NCI-H446 (cell line): ENCODE data around the gene RPS6KL1.

ENCODE experiments used
- DNase-seq, 2 experiments: peaks; one replicate each; lab custom pipeline; 2025; lab: John Stamatoyannopoulos, UW

RPS6KL1 gene

DNA sequence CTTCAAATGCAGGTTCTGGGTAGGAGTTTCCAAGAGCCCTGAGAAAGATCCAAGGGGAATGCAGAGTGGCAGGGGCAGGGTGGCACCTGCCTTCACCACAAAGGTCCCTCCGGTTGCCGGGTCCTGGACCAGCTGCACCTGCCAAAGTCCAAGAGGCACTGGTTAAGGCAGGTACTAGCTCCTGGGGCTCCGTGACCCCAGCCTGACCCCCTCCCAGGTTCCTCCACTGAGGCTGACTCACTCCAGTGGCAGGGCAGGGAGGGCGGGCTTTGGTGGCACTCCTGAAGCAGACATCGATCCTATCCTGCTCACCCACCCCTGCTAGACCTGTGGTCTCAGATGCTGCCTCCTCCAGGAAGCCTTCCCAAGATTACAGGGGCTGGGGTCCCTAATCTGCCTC is 11.4 kb downstream of the RPS6KL1 start:
- no peak for DNase-seq

GRCh38 chr14:74911221-74911620 is 11.8 kb downstream of the RPS6KL1 start:
- no peak for DNase-seq

DNA sequence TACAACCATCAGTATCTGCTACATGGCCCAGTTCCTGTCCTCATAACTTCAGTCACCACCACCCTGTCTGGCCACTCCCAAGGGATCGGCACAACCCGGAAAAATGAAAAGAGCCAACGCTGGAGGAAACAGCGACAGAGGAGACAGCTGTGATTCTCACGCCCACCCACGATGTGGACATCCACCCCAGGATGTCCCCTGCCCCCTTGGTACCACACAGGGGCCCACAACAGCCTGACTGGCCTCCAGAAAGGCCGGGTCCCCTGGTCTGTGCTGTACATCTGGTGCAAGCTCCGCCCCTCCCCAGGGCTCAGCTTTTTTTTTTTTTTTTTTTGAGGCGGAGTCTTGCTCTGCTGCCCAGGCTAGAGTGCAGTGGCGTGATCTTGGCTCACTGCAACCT is 12.5 kb downstream of the RPS6KL1 start:
- no peak for DNase-seq

DNA sequence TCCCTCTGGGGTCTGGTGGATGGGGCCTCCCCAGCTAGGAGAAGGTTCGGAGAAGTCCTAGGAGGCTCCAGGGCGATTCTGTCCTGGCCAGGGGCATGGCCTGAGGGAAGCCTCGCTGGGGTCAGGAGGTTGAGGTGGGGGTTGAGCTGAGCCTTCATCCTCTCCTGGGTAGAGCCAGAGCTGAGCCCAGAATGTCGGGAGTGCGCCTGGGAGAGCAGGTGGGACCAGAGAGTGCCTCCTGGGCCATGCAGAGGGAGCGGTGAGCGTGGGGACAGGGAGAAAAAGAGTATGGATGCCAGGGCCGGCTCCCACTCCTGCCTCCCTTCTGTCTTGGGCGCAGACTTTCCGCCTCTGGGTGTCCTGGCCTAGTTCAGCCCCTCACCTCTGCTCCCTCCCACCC is 13.1 kb downstream of the RPS6KL1 start:
- no peak for DNase-seq

DNA sequence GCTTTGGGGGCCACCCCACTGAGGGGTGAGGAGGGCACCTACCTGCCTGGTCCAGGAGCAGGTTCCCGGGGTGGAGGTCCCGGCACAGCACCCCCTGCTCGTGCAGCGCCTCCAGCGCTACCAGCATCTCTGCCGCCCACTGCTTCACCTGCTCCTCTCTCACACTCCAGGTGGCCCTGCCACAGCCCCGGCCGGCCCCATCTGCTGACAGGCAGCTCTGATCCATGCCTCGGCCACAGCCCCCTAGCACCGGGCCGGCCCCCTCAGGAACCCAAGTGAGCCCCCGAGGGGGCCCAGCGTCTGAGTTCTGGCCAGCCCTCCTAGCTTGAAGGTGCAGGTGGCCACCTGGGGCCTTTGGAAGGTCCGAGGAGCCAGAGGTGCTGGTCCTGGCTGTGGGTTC is 13.6 kb downstream of the RPS6KL1 start:
- no peak for DNase-seq

GRCh38 chr14:74908861-74909341 is 14.2 kb downstream of the RPS6KL1 start:
- DNase-seq: no peak

DNA sequence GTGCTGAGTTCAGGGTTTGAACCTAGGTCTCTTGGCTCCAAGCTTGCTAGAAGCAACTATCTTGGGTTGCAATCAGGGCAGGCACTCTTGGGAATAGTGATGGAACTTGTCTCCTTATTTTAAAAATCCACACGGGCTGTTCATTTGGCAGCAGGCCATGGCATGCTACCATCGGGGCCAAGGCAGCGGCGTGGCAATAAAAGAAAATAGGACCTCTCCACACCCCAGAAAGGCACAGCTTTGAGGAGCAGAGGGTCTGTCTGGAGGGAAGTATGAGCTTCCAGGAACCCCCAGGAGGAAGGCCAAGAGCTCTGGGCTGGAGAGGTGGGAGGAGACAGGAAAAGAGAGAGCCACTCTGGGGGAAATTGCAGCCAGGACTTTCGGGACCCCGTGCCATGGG is 15.3 kb downstream of the RPS6KL1 start:
- DNase-seq: peak in 1 of 2 experiments; percentile 62

DNA sequence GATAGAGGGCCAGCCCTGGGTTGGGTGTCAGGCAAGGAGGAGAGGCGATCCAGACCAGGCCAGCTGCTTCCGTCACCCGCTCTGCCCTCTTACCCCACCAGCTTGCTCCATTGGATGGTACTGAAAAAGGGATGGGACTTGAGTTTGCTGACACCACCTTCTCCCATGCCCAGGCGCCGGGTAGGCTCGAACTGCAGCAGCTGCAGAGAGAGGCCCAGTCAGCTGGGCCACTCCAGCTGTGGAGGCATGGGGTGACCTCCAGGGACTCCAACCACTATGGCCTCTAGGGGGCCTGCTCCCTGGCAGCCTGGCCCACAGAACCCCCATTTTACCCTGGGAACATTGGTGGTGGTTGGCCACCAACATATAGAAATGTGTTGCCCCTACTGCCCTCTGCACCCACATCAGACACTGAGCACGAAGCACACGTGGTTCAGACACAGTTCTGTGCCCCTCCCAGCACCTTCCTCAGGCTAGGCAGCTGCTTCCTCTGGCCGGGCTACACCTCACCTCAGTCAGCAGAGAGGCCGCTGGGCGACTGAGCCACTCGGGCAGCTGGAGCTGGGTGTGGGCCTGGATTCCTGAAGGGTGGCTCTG is 16.0 kb downstream of the RPS6KL1 start:
- DNase-seq: no peak

- peak in 1 of 2 experiments; percentile 60 for DNase-seq
These were observed 17.4 kb downstream of the RPS6KL1 start for GRCh38 chr14:74905595-74906142.

GRCh38 chr14:74904635-74905503 is 18.2 kb downstream of the RPS6KL1 start:
- no peak for DNase-seq

DNA sequence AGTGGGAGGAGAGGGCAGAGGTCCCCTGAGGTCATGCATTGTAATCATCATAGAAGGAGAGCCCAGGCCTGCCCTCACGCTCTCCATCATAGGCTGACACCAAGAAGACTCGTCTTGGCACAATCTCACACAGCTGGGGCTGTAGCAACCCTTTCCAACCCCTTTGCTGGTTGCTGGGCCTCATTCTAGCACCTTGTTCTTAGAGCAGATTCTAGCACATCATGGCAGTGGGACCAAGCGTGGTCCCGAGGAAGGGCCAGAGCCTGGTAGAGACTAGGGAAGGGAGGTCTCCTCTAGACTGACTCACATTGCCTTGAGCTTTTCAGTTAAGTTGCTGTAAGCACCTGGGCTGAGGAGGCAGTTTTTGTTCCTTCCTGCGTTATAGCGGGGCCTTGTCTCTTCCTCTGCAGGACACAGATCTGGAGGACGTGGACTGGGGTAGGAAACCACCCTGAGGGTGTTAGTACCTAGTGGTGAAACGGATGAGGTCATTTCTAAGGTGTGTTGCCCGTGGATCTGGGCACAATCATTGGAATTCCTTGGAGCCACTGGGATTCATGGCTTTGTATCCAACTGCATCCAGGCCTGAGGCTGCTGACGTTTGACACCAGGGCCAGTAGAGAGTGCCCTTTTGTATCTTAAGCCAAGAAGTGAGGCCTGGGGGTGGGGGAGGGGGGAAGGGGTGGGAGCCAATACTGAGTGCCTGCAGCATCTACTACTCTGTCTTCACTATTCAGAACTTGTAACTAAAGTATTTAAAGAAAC is 19.9 kb downstream of the RPS6KL1 start:
- no peak for DNase-seq

DNA sequence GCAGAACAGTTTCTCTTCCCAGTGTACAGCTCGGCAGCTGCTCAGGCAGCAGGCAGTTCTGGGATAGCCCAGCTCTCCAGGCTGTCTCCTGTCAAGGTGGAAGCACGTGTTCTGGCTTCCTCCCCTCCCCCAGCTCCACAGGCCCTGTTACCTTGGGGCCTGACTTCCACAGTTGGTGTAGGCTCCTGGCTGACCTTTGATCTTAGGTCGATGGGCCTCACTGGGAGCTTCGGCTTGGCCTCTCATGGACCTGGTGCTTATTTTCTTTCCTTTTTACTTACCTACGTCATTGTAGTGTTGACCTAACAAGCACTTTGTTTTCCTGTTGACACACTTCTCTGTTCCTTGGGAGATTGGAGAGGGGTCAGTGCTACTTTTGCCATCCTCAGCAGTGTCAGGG is 24.4 kb downstream of the RPS6KL1 start:
- DNase-seq: no peak

DNA sequence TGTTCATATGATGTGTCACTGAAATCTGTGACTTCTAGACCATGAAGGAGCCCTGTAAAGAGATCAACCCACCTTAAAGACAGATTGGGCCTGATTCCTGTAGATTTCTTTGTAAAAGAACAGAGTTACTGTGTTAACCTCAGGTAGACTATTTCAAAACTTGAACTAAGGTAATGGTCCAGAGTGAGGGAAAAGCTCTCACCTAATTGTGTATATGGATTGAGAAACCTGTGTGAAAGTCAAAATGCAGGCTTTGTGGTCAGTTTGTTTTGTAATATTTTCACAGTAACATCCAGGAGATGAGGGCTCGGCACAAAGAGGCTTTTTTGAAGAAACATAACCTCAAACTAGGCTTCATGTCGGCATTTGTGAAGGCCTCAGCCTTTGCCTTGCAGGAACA is 25.0 kb downstream of the RPS6KL1 start:
- DNase-seq: no peak

DNA sequence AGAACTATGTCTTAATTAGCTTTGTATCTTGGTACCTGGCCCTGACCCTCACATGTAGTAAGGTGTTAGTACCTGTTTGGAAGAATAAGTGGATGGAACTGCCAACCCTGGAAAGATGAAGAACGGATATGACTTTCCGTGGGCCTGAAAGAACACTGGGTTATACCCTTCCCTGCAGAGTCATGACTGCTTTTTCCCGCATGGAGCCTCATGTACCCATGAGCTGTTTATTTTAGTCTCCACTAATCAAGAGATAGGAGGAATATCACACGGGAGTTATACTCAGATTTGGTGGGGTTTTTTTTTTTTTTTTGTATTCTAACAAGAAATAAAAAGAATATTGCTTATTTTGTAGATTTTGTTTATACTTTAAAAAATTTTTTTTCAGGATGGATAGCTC is 25.4 kb downstream of the RPS6KL1 start:
- no peak for DNase-seq

DNA sequence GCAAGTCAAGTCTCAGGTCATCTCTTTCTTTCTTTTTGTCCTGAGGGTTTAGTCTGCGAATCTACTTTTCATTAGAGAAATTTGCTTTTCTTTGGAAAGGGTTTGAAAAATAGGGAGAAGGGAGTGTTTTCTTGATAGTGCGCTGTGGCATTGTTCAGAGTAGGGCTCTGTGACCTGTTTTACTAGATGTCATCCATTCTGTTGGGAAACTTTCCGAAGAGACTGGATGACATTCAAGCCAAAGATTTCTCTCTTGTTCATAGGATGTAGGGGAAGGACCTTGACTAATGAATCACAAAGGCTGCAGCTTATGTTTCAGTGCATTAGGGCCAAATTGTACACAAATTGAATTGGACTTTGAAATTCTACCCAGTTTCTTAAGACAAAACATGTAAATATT is 26.7 kb downstream of the RPS6KL1 start:
- no peak for DNase-seq

DNA sequence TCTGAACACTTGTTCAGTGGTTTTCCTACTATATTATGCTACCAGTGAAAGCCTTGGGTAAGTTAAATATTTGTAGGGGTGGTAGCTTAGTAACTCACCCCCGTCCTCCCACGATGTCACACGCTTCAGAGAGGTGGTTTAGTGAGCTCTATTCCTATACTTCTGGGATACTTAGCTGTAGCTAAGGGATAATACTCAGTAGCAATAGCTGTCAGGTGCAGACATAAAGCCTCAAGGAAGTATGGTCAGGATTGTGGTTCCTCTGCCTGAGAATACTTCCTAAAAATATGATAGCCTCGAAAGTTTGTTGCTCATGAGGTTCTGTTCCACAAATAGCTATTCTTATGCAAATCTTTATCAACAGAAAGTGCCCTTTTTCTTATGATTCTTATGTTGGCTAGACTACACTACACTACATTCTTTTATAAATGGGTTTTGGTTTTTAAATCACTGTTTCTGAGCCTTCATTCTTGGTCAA is 29.4 kb downstream of the RPS6KL1 start:
- no peak for DNase-seq

- no peak for DNase-seq
These were observed 30.3 kb downstream of the RPS6KL1 start for GRCh38 chr14:74892745-74893144.

DNA sequence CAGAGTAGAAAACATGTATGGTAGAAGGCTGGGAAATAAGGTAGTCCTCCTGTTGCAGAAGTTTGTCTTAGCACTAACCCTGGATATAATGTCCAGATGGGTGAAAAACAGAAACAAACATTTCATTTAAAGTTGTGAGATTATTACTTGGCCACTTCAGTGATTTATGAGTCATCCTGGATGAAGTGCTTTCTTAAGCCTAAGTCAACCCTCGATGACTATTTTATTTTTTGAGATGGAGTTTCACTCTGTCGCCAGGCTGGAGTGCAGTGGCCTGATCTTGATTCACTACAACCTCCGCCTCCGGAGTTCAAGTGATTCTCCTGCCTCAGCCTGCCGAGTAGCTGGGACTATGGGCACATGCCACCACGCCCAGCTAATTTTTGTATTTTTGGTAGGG is 31.2 kb downstream of the RPS6KL1 start:
- DNase-seq: no peak

- no peak for DNase-seq
These were observed 32.8 kb downstream of the RPS6KL1 start for GRCh38 chr14:74890262-74890661.

- no peak for DNase-seq
These were observed 34.6 kb downstream of the RPS6KL1 start for GRCh38 chr14:74888164-74889158.

DNA sequence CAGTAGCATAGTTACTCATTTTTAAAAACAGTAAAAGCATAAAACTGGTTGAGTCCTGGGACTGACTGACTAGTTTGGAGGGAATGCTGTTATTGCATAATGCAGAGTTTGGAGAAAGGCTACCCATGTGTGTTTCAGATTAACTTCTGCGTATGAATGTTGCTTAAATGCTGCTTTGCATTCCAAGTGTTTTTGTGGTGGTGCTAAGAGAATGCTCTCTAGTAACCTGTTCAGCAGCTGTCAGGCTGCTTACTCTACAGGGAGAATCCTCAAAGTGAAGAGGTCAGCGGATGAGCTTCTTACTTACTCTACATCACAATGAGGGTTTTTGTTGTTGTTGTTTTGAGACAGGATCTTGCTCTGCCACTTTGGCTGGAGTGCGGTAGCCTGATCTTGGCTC is 37.1 kb downstream of the RPS6KL1 start:
- DNase-seq: no peak
